Measurements from ENCODE around the gene RCSD1. TPM values are rescaled to one million over a fixed set of nuclear protein-coding genes. Genes with fewer than 3 reads are reported as not detected.
A peak's percentile ranks its signal among the peaks of the same experiment; 100 is the strongest.

Gene RCSD1
- total RNA-seq, 2 donors from 2014 or later: 4.7 to 5.6 TPM

DNA sequence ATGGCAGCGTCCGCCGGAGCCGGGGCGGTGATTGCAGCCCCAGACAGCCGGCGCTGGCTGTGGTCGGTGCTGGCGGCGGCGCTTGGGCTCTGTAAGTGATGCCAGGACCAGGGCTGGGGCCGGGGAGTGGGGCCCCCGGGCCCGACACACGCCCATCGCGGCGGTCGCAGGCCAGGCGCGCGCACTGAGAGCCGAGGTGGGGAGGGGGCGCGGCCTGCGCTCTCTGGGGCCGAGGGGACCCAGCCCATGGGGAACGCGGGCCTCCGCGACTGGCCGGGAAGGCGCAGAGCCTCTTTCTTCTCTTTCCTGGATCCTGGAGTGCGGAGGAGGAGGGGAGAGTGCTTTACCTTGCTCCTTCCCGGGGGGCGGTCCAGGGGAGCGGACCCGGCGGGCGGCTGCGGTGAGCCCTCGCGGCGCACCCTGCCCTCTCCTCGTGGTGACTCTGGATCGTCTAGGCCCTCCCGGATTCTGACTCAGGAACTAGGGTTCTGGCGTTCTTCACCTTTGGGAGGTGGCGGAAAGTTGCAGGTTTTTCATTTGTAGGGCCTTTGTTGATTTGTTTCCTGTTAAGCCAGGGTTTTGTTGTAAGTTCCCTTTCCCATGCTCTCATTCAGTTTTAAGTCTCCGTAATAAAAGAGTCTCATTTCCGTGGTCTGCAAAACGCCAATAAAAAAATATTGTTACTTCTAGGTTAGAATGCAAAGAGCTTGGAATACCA, 92.3 kb downstream of the RCSD1 start:
- Histone ChIP-seq H3K36me3 (replicated peaks in 1 of 2; ENCODE audit: insufficient read depth in 1 of 2, low read depth in 2 of 2) (no peaks in the 10 kb centered on the region), H3K9me3 (no peaks in the 10 kb centered on the region), H3K27me3 (no peaks in the 10 kb centered on the region), H3K27ac (peak overlapping the region; percentile 82 to 89 (median 84)), H3K4me1 (peaks cover 25% of the 10 kb centered on the region), H3K4me3 (peak overlapping the region; percentile 94 to 96)
- ATAC-seq: peak; percentile 67
- intact Hi-C loops (cut with DNase I): no loop called here
- WGBS, 2 donors: 0% methylated on average over 14 to 43 of the region's 52 CpGs
- DNase-seq: peak; percentile 40 to 57 (median 53)
- TF ChIP-seq, protein P1, sequence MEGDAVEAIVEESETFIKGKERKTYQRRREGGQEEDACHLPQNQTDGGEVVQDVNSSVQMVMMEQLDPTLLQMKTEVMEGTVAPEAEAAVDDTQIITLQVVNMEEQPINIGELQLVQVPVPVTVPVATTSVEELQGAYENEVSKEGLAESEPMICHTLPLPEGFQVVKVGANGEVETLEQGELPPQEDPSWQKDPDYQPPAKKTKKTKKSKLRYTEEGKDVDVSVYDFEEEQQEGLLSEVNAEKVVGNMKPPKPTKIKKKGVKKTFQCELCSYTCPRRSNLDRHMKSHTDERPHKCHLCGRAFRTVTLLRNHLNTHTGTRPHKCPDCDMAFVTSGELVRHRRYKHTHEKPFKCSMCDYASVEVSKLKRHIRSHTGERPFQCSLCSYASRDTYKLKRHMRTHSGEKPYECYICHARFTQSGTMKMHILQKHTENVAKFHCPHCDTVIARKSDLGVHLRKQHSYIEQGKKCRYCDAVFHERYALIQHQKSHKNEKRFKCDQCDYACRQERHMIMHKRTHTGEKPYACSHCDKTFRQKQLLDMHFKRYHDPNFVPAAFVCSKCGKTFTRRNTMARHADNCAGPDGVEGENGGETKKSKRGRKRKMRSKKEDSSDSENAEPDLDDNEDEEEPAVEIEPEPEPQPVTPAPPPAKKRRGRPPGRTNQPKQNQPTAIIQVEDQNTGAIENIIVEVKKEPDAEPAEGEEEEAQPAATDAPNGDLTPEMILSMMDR (IDR thresholded peaks at IDR 0.05): peak in 1 of 7 experiments; percentile 2
- TF ChIP-seq POLR2A (IDR thresholded peaks at IDR 0.05): no peak

DNA sequence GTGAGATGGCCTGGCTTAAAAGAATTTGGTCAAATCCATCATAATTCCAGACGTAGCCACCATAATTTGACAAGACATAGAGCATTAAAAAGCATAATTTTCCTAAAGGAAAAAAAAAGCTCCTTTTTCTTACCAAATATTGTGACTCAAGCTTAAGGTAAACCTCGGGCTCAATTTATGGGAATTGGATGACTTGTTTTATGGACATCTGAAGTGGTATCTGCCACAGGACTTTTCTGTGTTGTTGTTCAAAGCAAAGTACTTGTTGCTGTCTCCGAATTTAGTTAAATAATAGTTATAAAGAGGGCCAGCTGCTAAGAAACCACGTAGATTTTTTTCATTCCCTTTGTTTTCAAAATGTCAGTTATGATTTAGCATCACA, 92.8 kb downstream of the RCSD1 start:
- WGBS, 2 donors: 4 to 7% methylated on average over 4 of the region's 4 CpGs
- Histone ChIP-seq H3K36me3 (replicated peaks in 1 of 2; ENCODE audit: insufficient read depth in 1 of 2, low read depth in 2 of 2) (no peaks in the 10 kb centered on the region), H3K27me3 (no peaks in the 10 kb centered on the region), H3K27ac (peak overlapping the region; percentile 82 to 89 (median 84)), H3K4me1 (peaks cover 25% of the 10 kb centered on the region), H3K9me3 (no peaks in the 10 kb centered on the region), H3K4me3 (no peak overlapping the region)
- DNase-seq: no peak
- ATAC-seq: no peak
- intact Hi-C loops (cut with DNase I): no loop called here
- TF ChIP-seq, protein P1 (IDR thresholded peaks at IDR 0.05): no peak
- no peak for TF ChIP-seq POLR2A (IDR thresholded peaks at IDR 0.05)

DNA sequence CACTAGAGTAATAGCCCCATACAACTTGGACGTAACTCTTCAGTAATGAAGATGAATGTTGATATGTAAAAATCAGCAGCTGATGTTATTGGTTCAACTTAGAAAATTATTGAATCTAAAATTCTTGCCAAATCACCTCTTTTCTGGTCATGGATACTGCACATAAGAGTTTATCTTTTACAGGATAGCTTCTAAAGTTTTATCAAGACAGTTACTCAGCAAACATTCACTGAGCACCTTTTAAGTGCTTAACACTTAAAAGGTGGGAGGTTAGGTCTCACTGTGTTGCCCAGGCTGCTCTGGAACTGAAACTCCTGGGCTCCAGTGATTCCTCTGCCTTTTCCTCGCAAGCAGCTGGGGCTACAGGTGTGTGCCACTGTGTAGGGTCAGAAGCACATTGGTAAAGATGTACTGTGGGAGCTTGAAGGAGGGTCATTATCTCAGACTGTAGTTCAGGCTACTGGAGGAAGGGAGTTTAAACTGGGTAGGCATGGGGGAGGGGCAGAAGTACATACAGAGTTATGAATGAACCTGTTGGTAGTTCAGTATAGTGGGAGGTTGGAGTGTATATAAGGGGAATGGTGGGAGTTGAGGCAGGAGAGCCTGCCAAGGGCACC, 93.8 kb downstream of the RCSD1 start:
- H3K4me3 ChIP-seq: no peak overlapping the region
- intact Hi-C loops (cut with DNase I): no loop called here
- no peak overlapping the region for H3K27ac ChIP-seq
- ATAC-seq: no peak
- peaks cover 25% of the 10 kb centered on the region for H3K4me1 ChIP-seq
- no peaks in the 10 kb centered on the region for H3K36me3 ChIP-seq (replicated peaks in 1 of 2; ENCODE audit: insufficient read depth in 1 of 2, low read depth in 2 of 2)
- no peaks in the 10 kb centered on the region for H3K9me3 ChIP-seq
- no peak for TF ChIP-seq POLR2A (IDR thresholded peaks at IDR 0.05)
- TF ChIP-seq, protein P1 (IDR thresholded peaks at IDR 0.05): no peak
- no peak for DNase-seq
- WGBS, 2 donors: 79% methylated on average over 2 of the region's 2 CpGs
- H3K27me3 ChIP-seq: no peaks in the 10 kb centered on the region

DNA sequence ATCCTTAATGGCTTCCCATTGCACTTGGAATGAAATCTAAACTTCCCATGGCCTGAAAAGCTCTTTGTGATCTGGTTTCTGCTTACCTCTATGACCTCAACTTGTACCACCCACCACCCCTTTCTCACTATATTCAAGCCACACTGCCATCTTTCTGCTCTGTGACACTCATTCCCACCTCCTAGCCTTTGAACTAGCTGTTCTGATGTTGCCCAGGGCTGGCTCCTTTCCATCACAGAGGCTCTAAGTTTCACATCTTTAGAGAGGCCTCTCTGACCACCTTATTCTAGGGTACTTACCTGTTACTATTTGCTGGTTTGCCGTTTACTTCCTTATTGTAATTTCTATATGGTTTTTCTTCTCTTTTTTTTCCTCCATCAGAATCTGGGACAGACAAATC, 96.0 kb downstream of the RCSD1 start:
- TF ChIP-seq POLR2A (IDR thresholded peaks at IDR 0.05): no peak
- TF ChIP-seq, protein P1 (IDR thresholded peaks at IDR 0.05): no peak
- Histone ChIP-seq H3K9me3 (no peaks in the 10 kb centered on the region), H3K27ac (no peak overlapping the region), H3K27me3 (no peaks in the 10 kb centered on the region), H3K4me3 (no peak overlapping the region), H3K36me3 (replicated peaks in 1 of 2; ENCODE audit: insufficient read depth in 1 of 2, low read depth in 2 of 2) (no peaks in the 10 kb centered on the region), H3K4me1 (peaks cover 21% of the 10 kb centered on the region)
- no peak for ATAC-seq
- WGBS, 2 donors: 77 to 87% methylated on average over 1 of the region's 1 CpG
- intact Hi-C loops (cut with DNase I): no loop called here
- DNase-seq: no peak
